ENCODE results near the gene ZNF830. TPM values are rescaled to one million over a fixed set of nuclear protein-coding genes. Genes with fewer than 3 reads are reported as not detected.

The ZNF830 gene
- total and polyA plus RNA-seq, 10 of the 15 experiments (the other 5 are each of a cell fraction or from before 2014, with no cell fraction given), result 9.7 to 18.5 (median 15.1) TPM

- TF ChIP-seq ZBTB4 (CRISPR knock-in tag; IDR thresholded peaks at IDR 0.05) (no peak), IKZF2 (IDR thresholded peaks at IDR 0.05) (no peak; a peak in 1 of 4 replicates), BCL3 (IDR thresholded peaks at IDR 0.05; ENCODE audit: borderline replicate concordance, insufficient read depth, low read depth, low read length, poor library complexity, severe bottlenecking) (no peak), BMI1 (IDR thresholded peaks at IDR 0.05; ENCODE audit: borderline replicate concordance) (no peak), STAT1 (conservative IDR thresholded peaks at IDR 0.05) (peak; percentile 19; the same call in 1 of the 2 replicates), DPF2 (IDR thresholded peaks at IDR 0.05) (no peak), SUPT20H (IDR thresholded peaks at IDR 0.05; ENCODE audit: borderline replicate concordance, control insufficient read depth, low read depth, low read length) (no peak), SMC3 (IDR thresholded peaks at IDR 0.05; ENCODE audit: borderline replicate concordance, low read length) (no peak), NFYB (IDR thresholded peaks at IDR 0.05; ENCODE audit: insufficient read depth, low read depth, low read length) (peak; percentile 64; the same call in 1 of the 2 replicates), FOXM1 (IDR thresholded peaks at IDR 0.05; ENCODE audit: low read depth, low read length) (no peak), CEBPZ (IDR thresholded peaks at IDR 0.05; ENCODE audit: low read depth, low read length) (peak; percentile 63; the same call in 1 of the 2 replicates), SMAD5 (IDR thresholded peaks at IDR 0.05; ENCODE audit: low read depth) (peak; percentile 97), IRF5 (IDR thresholded peaks at IDR 0.05; ENCODE audit: borderline replicate concordance) (no peak), CHD4 (IDR thresholded peaks at IDR 0.05) (no peak), ZNF622 (IDR thresholded peaks at IDR 0.05) (no peak), ETV6 (conservative IDR thresholded peaks at IDR 0.05 in 1 of 2, IDR thresholded peaks at IDR 0.05 in 1 of 2; ENCODE audit: borderline replicate concordance in 1 of 2, low read depth in 1 of 2) (no peak), KDM1A (IDR thresholded peaks at IDR 0.05; ENCODE audit: borderline replicate concordance) (no peak), NFXL1 (IDR thresholded peaks at IDR 0.05; ENCODE audit: borderline replicate concordance) (no peak), TBL1XR1 (IDR thresholded peaks at IDR 0.05; ENCODE audit: low read depth, low read length) (no peak)
Measured at GRCh38 chr17:34961093-34961911, at the start of gene ZNF830, which contains the start of gene CCT6B (continued).
